HL-60 (cell line): Measurements from ENCODE around the gene TBC1D24.

ENCODE experiments used
- DNase-seq, 2 experiments: peaks; one replicate each; pipeline ENCODE4 v3.0.0-alpha.2; 2010 to 2020; ENCODE audit warnings: low read depth in 1 of 2, low spot score in 1 of 2
- H3K27ac ChIP-seq: fragments of 250-450 bp; sonication (Bioruptor Pico); replicated peaks from 2 replicates; pipeline ENCODE4 v1.5.1; 2020; ENCODE audit warnings: mild to moderate bottlenecking, moderate library complexity
- H3K27me3 ChIP-seq: fragments of 250-450 bp; sonication (Bioruptor Pico); 2 replicates; pipeline ENCODE4 v1.5.1; 2021; ENCODE audit warnings: mild to moderate bottlenecking, moderate library complexity; ENCODE audit not compliant: insufficient read depth, poor library complexity, severe bottlenecking
- H3K4me3 ChIP-seq: replicated peaks from 2 replicates; pipeline ENCODE4 v1.5.1; 2011; ENCODE audit warnings: mild to moderate bottlenecking, control low read depth, low read length; ENCODE audit not compliant: insufficient read depth
- CTCF ChIP-seq: IDR thresholded peaks from one replicate; pipeline ENCODE4 v1.5.1; 2011; ENCODE audit warnings: low read length, control low read depth, inconsistent platforms; ENCODE audit not compliant: insufficient read depth
- GABPA ChIP-seq: IDR thresholded peaks from 2 replicates; pipeline ENCODE4 v1.6.1; 2012; ENCODE audit warnings: low read depth
- POLR2AphosphoS5 ChIP-seq: IDR thresholded peaks from 2 replicates; pipeline ENCODE4 v1.6.1; 2012; ENCODE audit warnings: low read depth
- SPI1 ChIP-seq: IDR thresholded peaks from 2 replicates; pipeline ENCODE4 v1.6.1; 2012; ENCODE audit warnings: low read depth, mild to moderate bottlenecking, borderline replicate concordance
- TF ChIP-seq, protein P1 (sequence below): IDR thresholded peaks from 2 replicates; pipeline ENCODE4 v1.6.1; 2012; ENCODE audit warnings: low read depth; ENCODE audit not compliant: insufficient replicate concordance

Gene TBC1D24

DNA sequence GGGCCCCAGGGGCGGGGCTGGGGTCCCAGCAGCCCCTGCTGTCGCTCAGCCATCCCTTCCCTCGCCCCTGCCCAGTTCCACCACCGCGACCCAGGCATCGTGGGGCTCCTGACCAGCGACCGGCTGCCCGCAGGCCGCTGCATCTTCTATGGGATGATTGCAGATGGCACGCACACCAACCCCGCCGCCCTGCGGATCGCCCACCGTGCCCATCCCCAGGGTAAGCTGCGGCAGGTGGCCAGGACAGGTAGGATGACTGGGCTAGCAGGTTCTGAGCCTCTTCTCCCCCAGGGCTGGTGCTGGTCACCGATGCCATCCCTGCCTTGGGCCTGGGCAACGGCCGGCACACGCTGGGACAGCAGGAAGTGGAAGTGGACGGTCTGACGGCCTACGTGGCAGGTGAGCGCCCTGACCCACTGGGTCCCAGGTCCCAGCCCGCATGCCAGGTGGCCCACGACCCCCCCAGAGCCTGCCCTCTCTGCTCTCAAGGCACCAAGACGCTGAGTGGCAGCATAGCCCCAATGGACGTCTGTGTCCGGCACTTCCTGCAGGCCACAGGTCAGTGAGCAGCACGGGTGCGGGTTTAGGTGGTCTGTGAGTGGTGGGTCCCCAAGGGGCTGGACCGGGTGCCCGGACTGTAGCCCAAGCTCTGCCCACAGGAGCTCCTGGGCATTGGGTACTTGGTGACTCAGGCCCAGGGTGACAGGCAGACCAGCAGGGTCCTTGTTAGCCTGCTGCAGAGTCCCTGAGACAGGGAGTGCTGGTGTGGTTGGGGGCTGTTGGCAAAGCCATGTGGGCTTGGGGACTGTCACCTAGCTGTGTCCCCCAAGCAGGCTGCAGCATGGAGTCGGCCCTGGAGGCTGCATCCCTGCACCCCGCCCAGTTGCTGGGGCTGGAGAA is 53.5 kb downstream of the TBC1D24 start:
- Histone ChIP-seq H3K4me3 (no peak overlapping the region), H3K27ac (no peak overlapping the region), H3K27me3 (no peaks in the 10 kb centered on the region)
- TF ChIP-seq, protein P1, sequence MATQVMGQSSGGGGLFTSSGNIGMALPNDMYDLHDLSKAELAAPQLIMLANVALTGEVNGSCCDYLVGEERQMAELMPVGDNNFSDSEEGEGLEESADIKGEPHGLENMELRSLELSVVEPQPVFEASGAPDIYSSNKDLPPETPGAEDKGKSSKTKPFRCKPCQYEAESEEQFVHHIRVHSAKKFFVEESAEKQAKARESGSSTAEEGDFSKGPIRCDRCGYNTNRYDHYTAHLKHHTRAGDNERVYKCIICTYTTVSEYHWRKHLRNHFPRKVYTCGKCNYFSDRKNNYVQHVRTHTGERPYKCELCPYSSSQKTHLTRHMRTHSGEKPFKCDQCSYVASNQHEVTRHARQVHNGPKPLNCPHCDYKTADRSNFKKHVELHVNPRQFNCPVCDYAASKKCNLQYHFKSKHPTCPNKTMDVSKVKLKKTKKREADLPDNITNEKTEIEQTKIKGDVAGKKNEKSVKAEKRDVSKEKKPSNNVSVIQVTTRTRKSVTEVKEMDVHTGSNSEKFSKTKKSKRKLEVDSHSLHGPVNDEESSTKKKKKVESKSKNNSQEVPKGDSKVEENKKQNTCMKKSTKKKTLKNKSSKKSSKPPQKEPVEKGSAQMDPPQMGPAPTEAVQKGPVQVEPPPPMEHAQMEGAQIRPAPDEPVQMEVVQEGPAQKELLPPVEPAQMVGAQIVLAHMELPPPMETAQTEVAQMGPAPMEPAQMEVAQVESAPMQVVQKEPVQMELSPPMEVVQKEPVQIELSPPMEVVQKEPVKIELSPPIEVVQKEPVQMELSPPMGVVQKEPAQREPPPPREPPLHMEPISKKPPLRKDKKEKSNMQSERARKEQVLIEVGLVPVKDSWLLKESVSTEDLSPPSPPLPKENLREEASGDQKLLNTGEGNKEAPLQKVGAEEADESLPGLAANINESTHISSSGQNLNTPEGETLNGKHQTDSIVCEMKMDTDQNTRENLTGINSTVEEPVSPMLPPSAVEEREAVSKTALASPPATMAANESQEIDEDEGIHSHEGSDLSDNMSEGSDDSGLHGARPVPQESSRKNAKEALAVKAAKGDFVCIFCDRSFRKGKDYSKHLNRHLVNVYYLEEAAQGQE = no peak
- no peak for TF ChIP-seq GABPA
- TF ChIP-seq CTCF = no peak
- no peak for TF ChIP-seq SPI1
- no peak for TF ChIP-seq POLR2AphosphoS5
- no peak for DNase-seq

GRCh38 chr16:2529061-2529931 is 54.4 kb downstream of the TBC1D24 start:
- H3K27me3 ChIP-seq = no peaks in the 10 kb centered on the region
- H3K4me3 ChIP-seq = no peak overlapping the region
- no peak for TF ChIP-seq POLR2AphosphoS5
- no peak for TF ChIP-seq GABPA
- TF ChIP-seq SPI1 = no peak
- TF ChIP-seq, protein P1 = no peak
- no peak for TF ChIP-seq CTCF
- H3K27ac ChIP-seq = no peak overlapping the region
- DNase-seq = no peak

- no peak for TF ChIP-seq SPI1
- TF ChIP-seq POLR2AphosphoS5 = no peak
- TF ChIP-seq, protein P1 = no peak
- TF ChIP-seq GABPA = no peak
- no peak for TF ChIP-seq CTCF
- DNase-seq = no peak
- H3K4me3 ChIP-seq = no peak overlapping the region
- H3K27ac ChIP-seq = no peak overlapping the region
- H3K27me3 ChIP-seq = no peaks in the 10 kb centered on the region
These were observed 55.2 kb downstream of the TBC1D24 start for GRCh38 chr16:2529961-2530628.
